Subcutaneous abdominal adipose tissue (tissue), 5 donors: ENCODE results near the gene PRDM16.

Source experiments
- H3K27ac ChIP-seq: one replicate; pipeline ENCODE4 v1.7.0; 2013; ENCODE audit warnings: low read depth, mild to moderate bottlenecking, inconsistent platforms, low read length, moderate library complexity
- H3K27me3 ChIP-seq, 5 donors: one replicate each; pipeline ENCODE4 v1.7.0; 2013; ENCODE audit warnings: low read length in 5 of 5, inconsistent platforms in 1 of 5; ENCODE audit not compliant: control insufficient read depth in 5 of 5, insufficient read depth in 4 of 5
- H3K36me3 ChIP-seq, 5 donors: one replicate each; pipeline ENCODE4 v1.7.0; 2013; ENCODE audit warnings: low read length in 5 of 5; ENCODE audit not compliant: control insufficient read depth in 5 of 5, insufficient read depth in 5 of 5
- H3K4me1 ChIP-seq, 5 donors: one replicate each; pipeline ENCODE4 v1.7.0; 2013; ENCODE audit warnings: low read length in 5 of 5, mild to moderate bottlenecking in 3 of 5, moderate library complexity in 1 of 5; ENCODE audit not compliant: control insufficient read depth in 5 of 5, insufficient read depth in 5 of 5
- H3K4me3 ChIP-seq, 5 donors: one replicate each; pipeline ENCODE4 v1.7.0; 2013; ENCODE audit warnings: low read length in 5 of 5, low read depth in 1 of 5
- H3K9ac ChIP-seq, 5 donors: one replicate each; pipeline ENCODE4 v1.7.0; 2013; ENCODE audit warnings: low read length in 5 of 5, mild to moderate bottlenecking in 4 of 5, moderate library complexity in 3 of 5
- H3K9me3 ChIP-seq, 5 donors: one replicate each; pipeline ENCODE4 v1.7.0; 2013; ENCODE audit warnings: low read length in 5 of 5; ENCODE audit not compliant: control insufficient read depth in 5 of 5
- donor health status: healthy.
- donor health status: healthy.
- donor health status: healthy.
- donor health status: healthy.
- donor health status: healthy.

The PRDM16 gene

DNA sequence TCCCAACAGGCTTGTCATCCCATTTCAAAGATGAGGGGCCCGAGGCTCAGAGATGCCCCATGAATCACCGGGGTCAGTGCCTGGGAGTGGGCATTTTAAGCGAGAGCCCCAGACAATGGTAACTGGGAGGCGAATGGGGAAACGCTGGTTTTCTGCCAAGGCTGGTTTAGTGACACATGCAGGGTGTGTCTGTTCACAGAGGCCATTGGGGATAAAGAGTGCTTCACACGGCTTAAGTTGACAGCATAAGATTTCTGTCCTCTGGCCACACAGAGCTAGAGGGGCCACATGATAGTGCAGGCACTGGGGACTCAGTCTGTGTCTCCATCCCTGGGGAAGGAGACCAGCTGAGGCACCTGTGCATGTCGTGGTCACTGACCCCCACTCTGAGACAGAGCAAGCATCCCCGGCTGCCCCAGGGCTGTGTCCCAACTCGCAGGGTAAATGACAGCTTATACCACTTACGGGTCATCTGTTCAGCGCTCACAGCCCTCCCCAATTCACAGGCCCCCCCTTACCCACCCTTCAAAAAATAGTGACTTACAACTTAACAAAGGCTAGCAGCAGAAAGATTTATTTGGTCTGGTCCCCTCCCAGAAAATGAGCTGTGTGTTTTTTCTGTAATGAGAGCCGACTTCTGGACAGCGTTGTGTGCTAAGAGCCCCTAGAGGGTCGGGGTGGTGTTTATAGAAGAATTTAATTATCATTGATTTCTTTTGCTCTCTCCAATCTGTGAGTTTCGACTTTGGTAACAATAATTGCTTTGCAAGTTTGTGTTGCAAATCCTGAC lies 350.6 kb downstream of the PRDM16 start:
- Histone ChIP-seq H3K9me3 (peaks cover 0 to 14% (median 11%) of the 10 kb centered on the region in 5 donors), H3K27me3 (peaks cover 9 to 31% (median 26%) of the 10 kb centered on the region in 5 donors), H3K4me3 (no peak overlapping the region), H3K27ac (no peak overlapping the region), H3K4me1 (peaks cover 0 to 32% (median 10%) of the 10 kb centered on the region in 5 donors), H3K36me3 (no peaks in the 10 kb centered on the region), H3K9ac (no peak overlapping the region)

DNA sequence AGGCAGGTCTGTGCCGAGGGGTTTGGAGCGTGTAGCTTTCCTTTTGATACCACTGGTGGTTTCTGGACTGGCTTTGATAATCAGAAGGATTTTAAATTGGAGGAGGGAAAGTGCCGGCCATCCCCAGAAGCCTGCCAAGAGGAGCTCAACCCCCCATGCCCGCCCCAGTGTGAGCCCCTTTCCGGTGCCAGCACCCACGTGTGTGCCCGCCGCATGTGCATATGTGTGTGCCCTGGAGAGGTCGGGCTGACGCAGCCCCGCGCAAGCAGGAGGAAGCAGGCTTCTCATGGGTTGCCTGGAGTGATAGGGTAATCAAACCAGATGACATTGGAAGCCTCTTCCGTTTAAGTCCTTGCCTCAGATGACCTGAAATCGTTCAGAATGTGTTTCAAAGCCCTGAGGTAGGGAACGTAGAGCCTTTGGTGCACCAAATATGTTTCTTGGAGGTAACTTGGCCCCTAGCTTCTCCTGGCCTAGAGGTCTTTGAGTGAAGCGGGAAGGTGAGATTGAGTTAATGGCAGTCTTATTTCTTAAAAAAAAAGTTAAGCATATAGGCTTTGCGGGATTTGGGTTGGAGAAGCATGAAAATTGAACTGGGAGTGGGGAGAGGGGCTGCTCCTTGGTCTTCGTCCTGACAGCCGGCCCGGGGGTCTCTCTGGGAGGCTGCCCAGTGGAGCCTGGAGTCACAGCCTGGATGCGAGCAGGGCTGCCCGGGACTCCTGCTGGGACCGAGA lies 351.4 kb downstream of the PRDM16 start:
- Histone ChIP-seq H3K9ac (no peak overlapping the region), H3K36me3 (no peaks in the 10 kb centered on the region), H3K4me3 (no peak overlapping the region), H3K4me1 (peaks cover 0 to 25% (median 8%) of the 10 kb centered on the region in 5 donors), H3K9me3 (peaks cover 0 to 14% (median 11%) of the 10 kb centered on the region in 5 donors), H3K27ac (no peak overlapping the region), H3K27me3 (peaks cover 9 to 29% (median 26%) of the 10 kb centered on the region in 5 donors)

DNA sequence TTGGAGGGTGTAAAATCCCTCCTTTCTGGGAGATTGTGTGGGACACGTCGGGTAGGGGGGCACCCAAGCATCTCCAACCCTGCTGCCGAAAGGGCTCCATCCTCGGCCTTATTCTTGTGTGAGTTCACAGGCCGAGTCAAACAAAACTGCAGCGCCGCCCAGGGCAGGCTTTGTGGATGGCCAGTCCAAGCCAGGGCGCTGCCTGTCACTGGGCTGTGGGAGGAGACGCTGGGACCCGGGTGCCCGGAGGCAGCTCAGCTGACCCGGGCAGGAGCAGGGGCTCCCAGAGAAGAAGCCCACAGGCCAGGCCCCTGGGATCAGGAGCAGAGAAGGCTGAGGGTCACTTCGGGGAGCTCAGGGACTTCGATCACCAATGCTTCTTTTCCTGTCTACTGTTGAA lies 353.6 kb downstream of the PRDM16 start:
- Histone ChIP-seq H3K9me3 (no peaks in the 10 kb centered on the region), H3K9ac (no peak overlapping the region), H3K4me1 (peaks cover 0 to 13% (median 8%) of the 10 kb centered on the region in 5 donors), H3K4me3 (no peak overlapping the region), H3K27me3 (peaks cover 0 to 27% (median 24%) of the 10 kb centered on the region in 5 donors), H3K36me3 (peaks cover 0 to 2% (median 0%) of the 10 kb centered on the region in 5 donors), H3K27ac (no peak overlapping the region)

DNA sequence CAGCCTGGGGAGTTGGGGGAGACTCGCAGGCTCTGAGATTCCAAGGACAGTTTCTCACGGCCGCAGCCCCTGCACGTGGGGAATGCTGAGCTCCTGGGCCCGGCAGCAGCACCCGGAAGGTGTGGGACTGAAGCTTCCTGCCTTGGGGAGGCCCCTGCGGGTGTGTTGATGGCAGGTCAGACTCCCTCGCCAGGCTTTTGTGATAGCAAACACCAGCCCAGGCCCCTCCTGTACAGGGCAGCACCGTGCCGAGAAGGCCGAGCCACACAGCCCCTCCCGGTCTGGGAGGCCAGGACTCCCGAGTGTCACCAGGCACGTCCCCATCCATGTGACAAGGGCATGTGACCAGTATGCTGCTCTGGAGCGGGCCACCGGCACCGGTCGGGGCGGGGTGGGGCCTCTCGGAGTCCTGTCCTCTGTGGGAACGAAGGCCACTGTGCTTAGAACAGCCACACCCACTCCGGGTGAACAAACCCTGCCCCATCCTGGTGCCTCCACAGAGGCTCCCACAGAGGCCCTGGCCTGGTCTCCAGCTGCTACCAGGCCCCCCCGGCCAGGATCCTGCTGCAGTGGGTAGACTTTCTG lies 354.3 kb downstream of the PRDM16 start:
- H3K4me1 ChIP-seq = peaks cover 0 to 13% (median 8%) of the 10 kb centered on the region in 5 donors
- no peak overlapping the region for H3K4me3 ChIP-seq
- no peak overlapping the region for H3K27ac ChIP-seq
- H3K9me3 ChIP-seq = no peaks in the 10 kb centered on the region
- H3K36me3 ChIP-seq = peaks cover 0 to 2% (median 0%) of the 10 kb centered on the region in 5 donors
- no peak overlapping the region for H3K9ac ChIP-seq
- peaks cover 0 to 27% (median 18%) of the 10 kb centered on the region in 5 donors for H3K27me3 ChIP-seq

DNA sequence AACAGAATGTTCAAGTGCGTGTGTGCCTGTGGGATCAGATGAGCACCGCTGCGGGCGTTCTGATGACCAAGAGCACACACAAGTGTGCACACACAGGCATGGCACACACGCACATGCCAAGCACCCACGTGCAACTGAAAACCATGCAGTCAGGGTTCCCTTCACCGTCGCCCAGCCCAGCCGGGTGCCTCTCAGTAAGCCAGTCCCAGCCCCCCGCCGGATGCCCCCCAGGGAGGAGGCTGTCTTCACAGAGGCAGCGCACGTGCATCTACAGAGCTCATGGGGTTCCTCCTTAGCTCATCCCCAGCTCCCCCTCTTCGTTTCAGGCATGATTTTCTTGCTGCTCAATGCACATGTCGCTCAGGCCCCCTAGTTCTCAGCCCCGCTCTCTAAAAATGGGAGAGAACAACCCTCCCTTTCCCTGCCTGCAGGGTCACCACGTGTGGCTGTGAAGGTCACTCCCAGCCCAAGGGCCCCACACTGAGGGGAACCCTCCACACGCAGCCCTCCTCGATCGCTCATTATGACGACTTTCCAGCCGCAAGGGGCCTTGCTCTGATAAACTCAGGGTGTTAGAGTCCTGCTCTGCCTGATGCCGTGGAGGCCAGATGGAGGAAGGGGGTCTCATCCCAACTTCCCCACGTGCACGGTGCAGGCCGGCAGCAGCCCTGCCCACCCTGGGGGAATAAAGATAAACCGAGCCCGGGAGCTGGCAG lies 355.1 kb downstream of the PRDM16 start:
- Histone ChIP-seq H3K27me3 (peaks cover 0 to 24% (median 13%) of the 10 kb centered on the region in 5 donors), H3K36me3 (peaks cover 0 to 2% (median 0%) of the 10 kb centered on the region in 5 donors), H3K9me3 (no peaks in the 10 kb centered on the region), H3K9ac (no peak overlapping the region), H3K4me3 (no peak overlapping the region), H3K27ac (no peak overlapping the region), H3K4me1 (peaks cover 0 to 17% (median 12%) of the 10 kb centered on the region in 5 donors)

DNA sequence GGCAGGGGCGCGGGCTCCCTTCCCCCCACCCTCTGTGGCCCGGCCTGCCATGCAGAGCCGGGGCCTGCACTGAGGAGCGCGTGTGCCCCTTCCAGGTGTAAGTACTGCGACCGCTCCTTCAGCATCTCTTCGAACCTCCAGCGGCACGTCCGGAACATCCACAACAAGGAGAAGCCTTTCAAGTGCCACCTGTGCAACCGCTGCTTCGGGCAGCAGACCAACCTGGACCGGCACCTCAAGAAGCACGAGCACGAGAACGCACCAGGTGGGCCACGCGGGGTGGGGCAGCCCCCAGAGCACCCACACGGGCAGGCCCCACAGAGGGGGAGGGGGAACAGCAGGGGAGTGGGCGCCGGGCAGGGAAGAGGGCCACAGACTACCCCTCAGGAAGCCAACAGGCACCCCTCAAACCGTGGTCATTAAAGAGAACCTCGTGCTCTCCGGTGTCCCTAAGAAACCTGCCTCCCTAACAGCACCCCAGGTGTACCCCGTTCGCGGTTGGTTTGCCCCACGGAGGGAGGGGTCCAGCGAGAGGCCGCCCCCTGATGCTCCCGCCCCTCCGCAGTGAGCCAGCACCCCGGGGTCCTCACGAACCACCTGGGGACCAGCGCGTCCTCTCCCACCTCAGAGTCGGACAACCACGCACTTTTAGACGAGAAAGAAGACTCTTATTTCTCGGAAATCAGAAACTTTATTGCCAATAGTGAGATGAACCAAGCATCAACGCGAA lies 356.6 kb downstream of the PRDM16 start:
- Histone ChIP-seq H3K27ac (no peak overlapping the region), H3K27me3 (peaks cover 0 to 18% (median 11%) of the 10 kb centered on the region in 5 donors), H3K4me3 (no peak overlapping the region), H3K36me3 (peaks cover 0 to 2% (median 0%) of the 10 kb centered on the region in 5 donors), H3K9me3 (no peaks in the 10 kb centered on the region), H3K9ac (no peak overlapping the region), H3K4me1 (peaks cover 0 to 17% (median 12%) of the 10 kb centered on the region in 5 donors)

DNA sequence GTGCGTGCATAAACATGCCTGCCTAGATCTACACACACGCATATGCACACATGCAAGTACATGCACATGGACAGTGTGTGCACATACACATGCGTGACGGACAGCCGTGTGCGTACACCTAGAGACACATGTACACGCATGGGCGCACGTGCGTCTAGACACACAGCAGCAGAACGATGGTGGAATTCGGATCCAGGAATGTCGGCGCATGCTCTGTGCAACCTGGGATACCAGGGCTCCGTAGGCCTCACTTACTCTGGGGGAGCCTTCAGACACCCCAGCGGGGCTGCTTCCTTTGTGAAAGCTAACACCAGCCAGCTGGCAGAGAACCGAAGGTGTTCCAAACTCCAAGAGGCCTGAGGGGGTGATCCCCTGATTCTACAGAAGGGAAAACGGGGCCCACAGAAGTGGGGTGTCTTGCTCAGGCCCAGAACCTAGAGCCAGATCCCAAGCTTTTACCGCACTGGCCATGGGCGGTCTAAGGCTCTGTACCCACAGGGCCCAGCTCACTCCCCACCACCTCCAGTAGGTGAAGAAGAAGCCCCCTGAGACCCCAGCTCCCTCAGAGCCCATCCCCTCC lies 358.0 kb downstream of the PRDM16 start:
- no peak overlapping the region for H3K27ac ChIP-seq
- H3K4me3 ChIP-seq = no peak overlapping the region
- H3K36me3 ChIP-seq = peaks cover 0 to 2% (median 0%) of the 10 kb centered on the region in 5 donors
- H3K4me1 ChIP-seq = peaks cover 0 to 20% (median 13%) of the 10 kb centered on the region in 5 donors
- H3K9me3 ChIP-seq = no peaks in the 10 kb centered on the region
- H3K9ac ChIP-seq = no peak overlapping the region
- peaks cover 5 to 22% (median 12%) of the 10 kb centered on the region in 5 donors for H3K27me3 ChIP-seq

DNA sequence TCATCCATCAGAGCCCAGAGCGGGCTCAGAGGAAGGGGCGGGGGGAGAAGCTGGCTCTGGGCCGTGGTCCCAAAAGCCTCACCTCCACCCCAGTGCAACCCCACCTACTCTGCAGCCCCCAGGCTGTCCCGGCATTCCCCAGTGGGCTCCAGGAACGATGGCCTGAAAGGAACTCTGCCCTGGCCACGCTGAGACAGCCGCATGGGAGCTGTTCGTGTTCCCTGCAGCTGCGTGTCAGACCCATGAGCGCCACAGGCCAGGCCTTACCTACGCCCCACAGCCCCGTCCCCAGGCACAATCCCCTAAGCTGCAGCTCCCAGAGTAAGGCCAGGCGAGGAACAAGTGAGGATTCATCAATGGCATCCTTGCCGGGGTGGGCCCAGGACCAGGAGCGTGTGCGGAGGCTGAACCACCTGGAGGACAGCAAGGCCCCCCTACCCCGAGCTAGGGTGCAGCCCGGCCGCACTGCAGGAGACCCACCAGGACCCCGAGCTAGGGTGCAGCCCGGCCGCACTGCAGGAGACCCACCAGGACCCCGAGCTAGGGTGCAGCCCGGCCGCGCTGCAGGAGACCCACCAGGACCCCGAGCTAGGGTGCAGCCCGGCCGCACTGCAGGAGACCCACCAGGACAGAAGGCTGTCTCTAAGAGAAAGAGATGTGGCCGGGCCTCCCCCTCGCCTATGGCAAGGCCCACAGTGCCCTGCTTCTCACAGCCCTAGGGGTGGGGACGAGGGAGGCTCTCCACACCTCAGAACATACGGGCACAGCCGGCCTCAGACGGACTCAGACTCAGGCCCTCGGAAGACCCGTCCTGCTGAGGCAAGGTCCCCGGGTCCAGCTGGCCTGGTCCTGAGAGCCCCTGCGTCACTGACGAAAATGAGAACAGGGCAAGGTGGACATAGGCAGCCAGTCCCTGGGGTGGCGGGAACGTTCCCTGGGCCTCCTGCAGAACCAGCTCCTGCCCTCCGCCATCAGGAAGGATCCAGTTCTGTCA lies 359.0 kb downstream of the PRDM16 start:
- no peaks in the 10 kb centered on the region for H3K9me3 ChIP-seq
- peaks cover 0 to 26% (median 15%) of the 10 kb centered on the region in 5 donors for H3K4me1 ChIP-seq
- no peak overlapping the region for H3K9ac ChIP-seq
- no peak overlapping the region for H3K4me3 ChIP-seq
- peaks cover 2 to 19% (median 12%) of the 10 kb centered on the region in 5 donors for H3K27me3 ChIP-seq
- peaks cover 0 to 2% (median 0%) of the 10 kb centered on the region in 5 donors for H3K36me3 ChIP-seq
- no peak overlapping the region for H3K27ac ChIP-seq
